GM18507 (cell line): ENCODE measurements around the gene DCXR.

Experiments
- DNase-seq: peaks from one replicate; pipeline ENCODE4 v3.0.0; 2011; ENCODE audit warnings: low read depth; ENCODE audit not compliant: insufficient read length; ENCODE audit errors: extremely low spot score
- FAIRE-seq: peaks from 2 replicates; lab custom pipeline; 2011; peaks lifted over from hg19 to GRCh38; lab: Jason Lieb, UNC

Gene DCXR

DNA sequence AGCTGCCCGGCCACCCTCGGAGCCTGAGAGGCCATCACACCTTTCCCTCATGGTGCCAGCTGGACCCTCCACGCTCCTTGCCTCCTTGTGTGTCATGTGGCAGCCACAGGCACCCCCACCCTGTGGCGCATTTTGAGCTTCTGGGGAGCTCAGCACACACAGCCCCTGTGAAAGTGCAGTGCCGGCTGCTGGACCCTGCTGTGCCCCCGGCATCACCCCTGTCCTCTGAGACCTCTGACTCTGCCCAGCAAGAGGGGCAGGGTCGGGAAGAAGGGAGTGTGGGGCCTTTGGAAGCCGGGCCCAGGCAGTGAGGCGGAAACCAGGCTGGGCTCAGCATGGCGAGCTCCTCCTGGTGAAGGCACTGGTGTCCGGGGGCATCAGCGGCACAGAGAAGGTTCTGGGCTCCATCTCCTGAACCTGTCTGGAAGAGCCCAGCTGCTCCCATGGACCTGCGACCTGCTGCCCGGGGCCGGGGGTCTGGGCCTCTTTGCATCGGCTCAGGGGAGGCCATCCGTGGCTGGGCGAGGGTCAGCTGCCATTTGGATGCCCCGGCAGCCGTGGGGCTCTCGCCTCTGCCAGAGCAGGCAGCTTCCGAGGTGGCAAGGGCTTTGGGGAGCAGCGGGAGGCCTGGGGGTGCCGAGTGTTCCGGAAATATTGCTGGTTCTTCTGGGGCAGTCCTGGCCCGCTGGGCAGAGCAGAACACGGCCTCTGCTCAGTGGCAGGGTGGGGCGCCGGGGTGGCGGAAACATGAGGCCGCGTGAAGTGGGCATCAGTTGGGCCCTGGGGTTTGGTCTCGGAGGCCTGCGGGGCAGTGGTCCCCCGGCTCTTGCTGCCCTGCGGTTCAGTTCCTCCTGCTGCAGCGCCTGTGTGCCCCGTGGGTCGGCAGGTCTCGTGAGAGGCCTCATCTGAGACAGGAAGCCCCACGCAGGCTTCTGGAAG is 32.7 kb downstream of the DCXR start:
- FAIRE-seq (no peak), DNase-seq (no peak)

DNA sequence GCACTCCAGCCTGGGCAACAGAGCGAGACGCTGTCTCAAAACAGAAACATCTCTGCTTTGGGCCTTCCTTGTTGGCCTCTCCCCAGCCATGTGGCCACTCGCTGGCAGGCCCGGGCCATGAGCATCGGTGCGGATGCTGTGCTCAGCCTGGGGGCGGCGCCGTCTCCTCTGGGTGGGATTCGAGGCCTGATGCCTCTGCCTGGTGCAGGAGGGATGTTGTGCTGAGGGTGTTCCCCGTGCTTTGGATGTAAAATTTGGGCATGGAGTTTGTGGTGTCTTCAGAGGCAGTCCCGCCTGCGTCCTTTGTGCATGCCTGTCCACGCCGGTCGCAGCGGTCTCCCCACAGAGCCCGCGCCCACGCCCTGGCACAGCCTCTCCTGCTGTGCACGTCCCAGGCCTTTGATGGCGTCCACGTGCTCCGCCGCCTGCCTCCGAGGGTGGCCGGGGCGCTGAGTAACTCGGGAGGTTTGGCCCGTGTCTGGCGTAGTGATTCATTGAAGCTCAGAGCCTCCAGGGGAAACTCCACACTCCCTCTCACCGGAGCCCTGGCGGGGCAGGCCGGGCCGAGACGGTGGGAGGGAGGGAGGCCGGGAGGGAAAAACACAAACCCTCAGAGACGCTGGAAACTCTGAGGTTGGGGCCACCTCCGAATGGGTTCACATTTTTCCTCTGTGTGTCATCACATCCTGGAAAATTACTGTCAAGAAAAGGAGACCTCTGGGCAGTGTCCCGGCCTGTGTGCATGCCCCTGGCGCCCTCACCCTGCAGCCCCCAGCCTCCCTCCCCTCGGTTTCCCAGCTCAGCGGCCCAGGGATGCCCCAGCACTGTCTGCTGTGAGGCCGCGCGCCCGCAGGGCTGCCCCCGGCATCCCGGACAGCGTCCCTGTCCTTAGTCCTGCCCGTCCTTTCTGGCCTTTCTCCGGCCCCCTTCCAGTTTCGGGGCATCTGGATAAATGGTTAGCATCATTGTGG is 33.8 kb downstream of the DCXR start:
- no peak for FAIRE-seq

DNA sequence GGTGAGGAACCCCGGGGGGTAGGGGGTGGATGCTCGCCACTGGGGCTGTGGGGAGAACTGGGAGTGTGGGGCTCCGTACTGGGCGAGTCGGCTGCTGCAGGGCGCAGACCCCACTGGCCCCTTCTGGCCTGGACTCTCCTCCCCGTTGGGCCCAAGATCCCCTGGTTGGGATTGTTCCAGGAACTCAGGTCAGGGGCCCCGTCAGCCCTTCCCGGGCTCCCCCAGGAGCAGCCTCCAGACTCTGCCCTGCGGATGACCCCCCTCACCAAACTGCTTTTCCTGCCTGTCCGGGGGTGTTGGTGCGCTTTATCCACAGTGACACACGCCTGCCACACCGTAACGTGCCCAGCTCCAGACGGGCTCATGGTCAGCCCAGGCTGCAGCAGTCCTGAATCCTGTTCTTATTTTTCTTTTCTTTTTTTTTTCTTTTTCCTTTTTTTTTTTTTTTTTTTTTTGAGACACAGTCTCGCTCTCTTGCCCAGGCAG is 35.9 kb downstream of the DCXR start:
- FAIRE-seq (no peak), DNase-seq (no peak)

More for the DNA sequence above, 33.8 kb downstream of the DCXR start:
- DNase-seq, result no peak

DNA sequence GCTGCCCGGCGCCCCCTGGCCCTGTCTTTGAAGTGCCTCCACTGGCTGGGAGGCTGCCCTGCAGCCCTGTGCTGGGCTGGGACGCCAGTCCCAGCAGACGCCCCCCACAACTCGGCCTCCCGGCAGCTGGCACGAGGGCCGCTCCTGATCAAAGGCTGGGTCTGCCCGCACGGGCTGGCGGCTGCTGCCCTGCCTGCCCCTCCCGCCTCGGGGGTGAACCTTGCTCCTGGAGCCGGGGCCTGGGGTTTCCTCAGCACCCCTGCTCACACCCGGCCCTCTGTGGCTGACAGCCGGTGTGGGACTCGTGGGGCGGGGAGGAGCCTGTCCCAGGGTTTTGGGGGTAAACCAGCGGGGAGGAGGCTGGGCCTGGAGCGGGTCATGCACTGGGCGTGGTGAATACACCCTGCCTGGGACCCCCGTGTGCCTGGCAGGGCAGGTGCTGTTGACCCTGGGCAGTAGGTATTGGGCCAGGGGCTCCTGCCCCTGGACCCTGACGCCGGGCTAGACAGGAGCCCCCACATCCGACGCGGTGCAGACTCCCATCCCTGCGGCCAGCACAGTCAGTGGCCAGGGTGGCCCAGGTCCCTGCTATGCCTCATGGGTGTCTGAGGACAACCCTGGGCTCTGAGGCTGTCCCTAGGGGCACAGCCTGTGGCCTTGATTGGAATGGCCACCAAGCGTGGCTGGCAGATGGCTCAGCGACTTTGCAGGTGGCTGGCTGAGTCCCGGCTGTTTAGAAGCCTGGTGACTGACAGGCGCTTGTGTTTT is 36.5 kb downstream of the DCXR start:
- FAIRE-seq, result no peak
- no peak for DNase-seq

DNA sequence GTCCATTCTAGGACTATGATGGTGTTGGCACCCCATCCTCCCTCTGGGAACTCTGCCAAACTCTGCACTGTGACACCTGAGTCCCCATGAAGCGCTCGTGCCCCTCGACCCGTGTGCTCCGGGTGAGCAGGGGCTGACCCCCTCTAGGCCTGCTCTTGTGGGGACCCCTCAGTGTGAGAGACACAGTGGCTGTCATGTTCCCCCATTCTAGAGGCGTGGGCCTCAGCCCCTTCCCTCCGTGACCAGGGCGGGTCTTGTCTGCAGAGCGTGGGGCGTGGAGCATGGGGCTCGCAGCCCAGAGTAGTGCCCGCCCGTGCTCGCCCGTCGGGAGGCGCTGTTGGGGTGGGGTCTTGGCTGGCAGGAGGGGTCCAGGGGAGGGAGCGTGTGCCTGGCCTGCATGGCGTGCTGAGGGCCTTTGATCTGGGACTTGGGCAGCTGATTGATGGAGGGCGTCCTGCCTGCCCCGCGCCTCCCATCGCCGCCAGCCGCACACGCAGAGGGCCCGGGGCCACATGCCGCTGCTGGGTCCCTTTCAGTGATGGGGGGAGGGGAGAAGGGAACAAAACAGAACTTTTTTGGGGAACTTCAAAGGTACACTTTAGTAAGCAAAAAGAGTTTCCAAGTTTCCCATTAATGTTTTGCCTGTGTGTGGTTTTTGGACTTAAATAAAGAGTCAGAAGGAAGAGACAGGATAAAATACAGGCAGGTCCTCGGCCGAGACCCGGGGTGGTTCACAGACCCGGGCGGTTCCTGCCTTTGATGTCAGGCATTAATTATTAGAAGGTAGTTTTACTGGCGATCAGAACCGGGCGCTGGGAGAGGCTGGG is 37.3 kb downstream of the DCXR start:
- DNase-seq (no peak), FAIRE-seq (no peak)

DNA sequence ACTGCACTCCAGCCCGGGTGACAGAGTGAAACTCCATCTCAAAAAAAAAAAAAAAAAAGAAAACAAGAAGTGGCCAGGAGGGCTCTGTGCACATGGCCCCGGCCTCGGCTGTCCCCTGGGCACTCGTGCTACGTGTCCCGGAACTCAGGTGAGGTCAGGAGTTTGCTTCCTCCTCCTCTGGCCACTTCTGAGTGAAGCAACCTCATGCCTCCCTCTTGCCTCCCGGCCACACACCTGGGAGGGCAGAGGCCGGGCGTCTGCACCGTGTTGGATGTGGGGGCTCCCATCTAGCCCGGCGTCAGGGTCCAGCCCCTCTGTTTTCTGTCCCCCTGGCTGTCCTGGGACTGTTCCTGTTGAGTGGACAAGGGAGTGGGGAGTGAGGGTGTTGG is 37.9 kb downstream of the DCXR start:
- FAIRE-seq, result no peak
- DNase-seq, result no peak

DNA sequence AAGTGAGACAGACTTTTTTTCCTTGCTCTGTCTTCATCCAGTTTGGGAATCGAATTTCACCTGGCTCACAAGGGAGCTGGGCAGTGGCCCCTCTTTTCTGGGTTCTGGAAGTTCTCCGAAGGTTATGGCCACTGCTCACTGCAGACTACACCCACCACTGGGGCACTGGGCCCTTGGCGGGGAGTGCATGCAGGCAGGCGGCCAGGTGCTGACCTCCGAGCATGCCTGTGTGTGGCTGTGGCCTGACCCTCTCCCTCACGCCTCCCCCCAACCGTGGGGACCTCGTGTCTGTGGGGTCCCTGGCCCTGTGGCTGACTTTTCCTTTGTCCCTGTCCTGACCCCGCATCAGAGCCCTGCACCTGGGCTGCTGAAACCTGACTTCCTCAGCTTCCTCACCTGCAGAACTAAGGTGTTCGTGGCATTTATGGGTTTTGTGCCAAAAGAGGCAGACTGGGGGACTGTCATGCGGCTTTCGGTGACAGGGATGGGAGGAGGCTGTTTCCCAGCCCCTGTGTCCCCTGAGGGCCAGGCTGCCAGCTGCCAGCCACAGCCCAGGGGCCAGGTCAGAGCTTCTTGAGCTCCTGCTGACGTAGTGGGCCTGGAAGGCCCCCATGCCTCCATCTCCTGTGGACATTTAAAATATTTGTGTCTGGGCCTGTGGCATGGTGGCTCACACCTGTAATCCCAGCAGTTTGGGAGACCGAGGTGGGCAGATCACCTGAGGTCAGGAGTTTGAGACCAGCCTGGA is 38.6 kb downstream of the DCXR start:
- FAIRE-seq (no peak), DNase-seq (no peak)

DNA sequence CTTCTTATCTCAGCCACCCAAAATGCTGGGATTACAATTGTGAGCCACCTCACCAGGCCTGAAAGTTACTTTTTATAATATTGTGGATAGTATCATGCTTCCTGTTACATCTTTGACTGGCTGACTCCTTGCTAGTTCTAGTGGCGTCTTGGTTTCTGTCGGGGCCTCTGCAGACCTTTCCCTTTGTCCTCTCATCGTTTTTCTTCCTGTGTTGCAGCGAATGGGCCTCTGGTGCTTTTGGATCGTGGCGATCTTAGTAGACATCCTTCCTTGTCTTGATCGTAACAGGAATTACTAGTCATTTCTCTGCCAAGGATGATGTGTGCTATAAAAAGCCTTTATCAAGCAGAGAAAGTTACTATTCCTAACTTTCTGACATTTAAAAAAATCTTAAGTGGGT is 39.3 kb downstream of the DCXR start:
- no peak for DNase-seq
- FAIRE-seq, result no peak

DNA sequence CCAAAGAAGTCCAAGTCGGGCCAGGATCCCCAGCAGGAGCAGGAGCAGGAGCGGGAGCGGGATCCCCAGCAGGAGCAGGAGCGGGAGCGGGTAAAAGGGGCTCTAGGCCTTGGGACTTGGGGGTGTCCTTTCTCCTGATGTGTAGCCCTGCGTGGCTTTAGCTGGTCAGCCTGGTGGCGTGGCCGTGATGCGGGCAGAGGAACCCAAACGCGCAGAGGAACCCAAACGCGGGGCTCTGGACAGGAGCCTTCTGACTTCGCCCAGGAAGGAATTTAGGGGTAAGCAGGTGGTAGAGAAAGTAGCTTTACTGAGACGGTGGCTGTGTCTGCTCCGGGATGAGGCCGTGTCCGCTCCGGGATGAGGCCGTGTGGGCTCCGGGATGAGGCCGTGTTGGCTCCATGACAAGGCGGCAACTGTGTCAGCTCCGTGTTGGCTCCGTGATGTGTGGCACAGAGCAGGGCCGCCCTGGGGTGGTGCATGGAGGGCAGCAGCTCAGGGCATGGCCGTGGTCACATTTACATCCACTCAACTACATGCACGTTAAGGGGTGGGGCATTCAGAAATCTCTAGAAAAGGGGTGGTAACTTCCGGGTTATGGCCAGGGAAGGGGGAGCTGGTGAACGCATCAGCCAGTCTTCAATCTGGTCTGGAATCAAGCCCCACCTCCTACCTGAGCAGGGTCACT is 40.6 kb downstream of the DCXR start:
- DNase-seq (no peak), FAIRE-seq (no peak)

DNA sequence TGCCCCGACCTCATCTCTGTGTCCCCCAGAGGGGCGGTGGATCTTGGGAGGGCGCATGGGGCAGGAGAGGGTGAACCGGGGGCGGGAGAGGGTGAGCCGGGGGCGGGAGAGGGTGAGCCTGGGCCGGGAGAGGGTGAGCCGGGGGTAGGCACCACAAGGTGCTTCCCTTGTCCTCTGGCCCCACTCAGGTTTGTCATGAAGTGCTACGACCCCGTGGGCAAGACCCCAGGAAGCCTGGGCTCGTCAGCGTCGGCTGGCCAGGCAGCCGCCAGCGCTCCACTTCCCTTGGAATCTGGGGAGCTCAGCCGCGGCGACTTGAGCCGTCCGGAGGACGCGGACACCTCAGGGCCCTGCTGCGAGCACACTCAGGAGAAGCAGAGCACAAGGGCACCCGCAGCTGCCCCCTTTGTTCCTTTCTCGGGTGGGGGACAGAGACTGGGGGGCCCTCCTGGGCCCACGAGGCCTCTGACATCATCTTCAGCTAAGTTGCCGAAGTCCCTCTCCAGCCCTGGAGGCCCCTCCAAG is 41.2 kb downstream of the DCXR start:
- no peak for DNase-seq
- FAIRE-seq, result no peak

DNA sequence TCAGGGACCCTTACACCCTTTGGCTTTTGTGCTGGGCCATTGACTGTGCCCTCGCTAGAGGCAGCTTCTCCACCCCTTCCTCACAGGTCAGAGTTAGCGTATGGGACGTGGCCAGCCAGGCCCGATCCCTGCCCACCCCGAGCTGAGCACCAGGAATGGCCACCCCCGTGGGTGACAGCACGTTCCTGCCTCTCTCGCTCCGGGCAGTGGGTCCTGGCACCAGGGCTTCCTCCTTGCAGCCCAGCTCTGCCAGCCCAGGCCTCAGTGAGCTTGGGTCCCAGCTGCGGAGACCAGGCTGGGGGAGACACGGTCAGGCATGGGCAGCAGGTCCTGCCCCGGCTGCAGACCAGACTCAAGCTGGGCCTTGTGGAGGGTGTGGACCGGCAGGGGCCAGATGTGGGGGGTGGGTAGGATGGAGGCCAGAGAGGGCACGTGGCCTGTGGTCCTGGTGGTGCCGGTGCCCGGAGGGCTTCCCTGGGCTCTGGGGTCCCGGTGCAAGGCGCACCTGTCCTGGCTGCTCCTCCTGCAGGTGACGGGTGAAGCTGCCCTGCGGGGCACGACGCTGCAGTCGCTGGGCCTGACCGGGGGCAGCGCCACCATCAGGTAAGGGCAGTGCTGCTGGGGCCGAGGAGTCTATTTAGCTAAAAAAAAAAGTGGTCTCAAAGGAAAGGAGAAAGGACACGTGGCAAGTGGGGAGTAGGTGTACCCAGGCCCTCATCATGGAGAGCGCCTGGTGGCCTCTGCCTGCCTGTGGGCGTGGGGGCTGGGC is 41.9 kb downstream of the DCXR start:
- DNase-seq, result no peak
- FAIRE-seq, result no peak

DNA sequence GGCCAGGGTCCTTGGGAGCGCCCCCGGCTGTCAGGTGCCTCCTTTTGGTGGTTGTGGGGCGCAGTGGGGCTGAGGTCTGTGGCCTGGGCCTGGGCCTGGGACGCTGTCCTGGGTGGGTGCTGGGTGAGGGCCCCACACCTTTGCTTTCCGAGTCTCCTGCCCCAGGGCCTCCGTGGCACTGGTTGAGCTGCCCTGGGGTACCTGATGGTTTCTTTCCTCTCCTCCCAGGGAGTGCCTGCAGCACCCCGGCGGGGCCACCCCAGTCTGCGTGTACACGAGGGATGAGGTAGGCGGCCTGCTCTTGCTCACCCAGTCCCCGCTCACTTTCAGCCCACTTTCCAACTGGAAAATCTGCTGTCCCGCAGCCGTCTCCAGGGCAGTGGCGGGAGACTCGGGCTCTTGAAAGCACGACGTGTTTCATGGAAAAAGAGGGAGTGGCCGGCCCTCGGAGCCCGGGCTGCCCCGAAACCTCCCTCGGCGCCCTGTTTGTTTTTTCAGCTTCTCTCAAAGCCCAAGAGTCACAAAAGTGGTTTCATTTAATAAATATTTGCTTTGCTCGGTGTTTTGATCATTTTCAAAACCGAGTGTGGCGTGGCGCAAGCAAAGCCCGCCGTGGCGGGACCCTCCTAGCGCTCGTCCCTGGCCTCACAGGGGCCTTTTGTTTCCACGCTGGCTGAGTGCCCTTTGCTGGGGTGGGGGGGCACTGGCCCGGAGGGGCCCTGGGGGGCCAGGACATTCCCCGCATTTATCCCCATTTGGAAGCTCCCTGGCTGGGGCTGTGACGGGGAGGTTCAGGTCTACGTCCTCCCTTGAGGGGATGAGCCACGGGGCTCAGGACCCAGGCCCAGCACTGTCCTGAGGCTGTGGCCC is 42.7 kb downstream of the DCXR start:
- no peak for FAIRE-seq
- DNase-seq, result no peak

DNA sequence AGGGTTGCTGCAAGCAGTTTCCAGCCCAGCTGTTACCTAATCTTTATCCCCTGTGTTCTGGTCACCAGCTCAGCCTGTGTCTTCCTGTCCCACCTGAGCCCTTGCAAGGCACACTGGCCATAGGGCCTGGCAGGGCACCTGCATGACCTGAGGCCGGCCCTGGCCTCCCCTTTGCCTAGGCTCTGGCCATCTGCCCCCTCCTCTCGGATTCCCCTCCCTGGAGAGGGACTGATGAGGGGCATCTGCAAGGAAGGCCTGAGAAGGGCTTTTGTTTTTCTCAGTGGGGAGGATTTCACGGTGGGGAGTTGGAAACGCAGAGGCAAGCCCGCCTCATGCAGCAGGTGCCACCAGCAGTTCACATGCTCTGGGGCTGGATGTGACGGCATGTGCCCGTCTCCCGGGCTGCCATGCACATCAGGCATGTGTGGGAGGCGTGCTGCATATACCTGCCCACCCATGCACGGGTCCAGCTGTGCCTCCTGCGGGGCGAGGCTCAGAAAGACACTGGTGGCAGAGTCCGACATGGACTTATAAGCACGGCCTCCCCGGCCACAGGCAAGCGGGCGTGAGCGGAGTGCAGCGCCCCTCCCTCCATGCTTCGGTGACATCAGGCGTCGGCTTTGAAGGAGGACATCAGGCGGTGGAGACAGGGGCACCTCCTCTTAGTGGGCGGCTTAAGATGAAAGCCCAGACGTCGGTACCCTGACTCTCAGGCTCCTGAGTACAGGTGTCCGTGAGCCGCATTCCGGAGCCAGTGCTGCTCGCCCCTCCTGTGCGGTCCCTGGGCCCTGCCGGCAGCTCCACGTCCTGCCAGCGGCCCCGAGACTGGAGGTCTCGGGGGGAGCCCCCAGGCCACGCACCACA is 43.5 kb downstream of the DCXR start:
- FAIRE-seq, result no peak

DNA sequence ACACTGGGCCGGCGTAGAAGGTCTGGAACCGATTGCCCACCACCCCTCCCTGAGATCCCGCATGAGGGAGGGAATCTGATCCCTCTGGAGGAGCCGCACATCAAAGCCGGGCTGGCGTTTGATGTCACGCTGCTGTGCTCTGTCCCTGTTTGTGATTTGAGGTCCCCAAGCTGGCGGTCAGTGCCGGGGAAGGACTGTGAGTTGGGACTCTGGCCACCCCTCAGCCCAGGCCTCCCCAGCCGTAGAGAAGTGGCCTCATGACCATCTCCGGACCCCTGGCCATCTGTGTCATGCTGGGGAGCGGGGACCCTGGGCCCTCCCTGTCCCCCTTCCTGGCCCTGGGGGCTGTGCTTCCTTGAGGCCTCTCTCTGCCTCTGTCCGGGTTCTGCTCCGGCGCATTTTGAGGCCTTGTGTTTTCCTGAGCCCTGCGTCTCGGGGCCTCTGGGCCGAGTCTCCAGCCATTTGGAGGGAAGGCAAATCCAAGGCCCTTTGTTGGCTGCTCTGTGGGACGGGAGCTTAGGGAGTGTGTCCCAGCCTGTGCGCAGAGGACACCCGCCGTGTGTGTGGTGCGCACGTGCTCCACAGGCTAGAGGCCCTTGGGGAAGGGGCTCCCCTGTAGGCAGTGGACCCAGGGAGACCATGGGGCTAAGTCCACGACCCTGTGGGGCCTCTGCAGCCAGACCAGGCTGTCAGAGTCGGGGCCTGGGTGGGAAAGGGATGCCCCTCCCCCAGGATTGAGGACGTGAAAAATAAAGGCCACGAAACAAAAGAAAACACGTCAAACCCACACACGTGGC is 45.0 kb downstream of the DCXR start:
- FAIRE-seq (no peak), DNase-seq (no peak)

More for the DNA sequence above, 43.5 kb downstream of the DCXR start:
- no peak for DNase-seq
